ENCODE results near the gene ELMOD3.
"Not testable (repeated sequence)": the region's sequence is repeated elsewhere in the genome, so short reads cannot be mapped to it uniquely, and the experiment has no call there.

ELMOD3 gene

GRCh38 chr2:85354286-85355072 lies at the start of gene ELMOD3, which contains the start of gene RETSAT:
ELMOD3 (plus strand) TSS chr2:85354769; CDS start chr2:85357199, 2,430 bp downstream.
RETSAT (minus strand) TSS chr2:85354528; CDS start chr2:85354507, 21 bp downstream.
- peak; percentile 94 for DNase-seq (ENCODE audit: low read depth)

DNA sequence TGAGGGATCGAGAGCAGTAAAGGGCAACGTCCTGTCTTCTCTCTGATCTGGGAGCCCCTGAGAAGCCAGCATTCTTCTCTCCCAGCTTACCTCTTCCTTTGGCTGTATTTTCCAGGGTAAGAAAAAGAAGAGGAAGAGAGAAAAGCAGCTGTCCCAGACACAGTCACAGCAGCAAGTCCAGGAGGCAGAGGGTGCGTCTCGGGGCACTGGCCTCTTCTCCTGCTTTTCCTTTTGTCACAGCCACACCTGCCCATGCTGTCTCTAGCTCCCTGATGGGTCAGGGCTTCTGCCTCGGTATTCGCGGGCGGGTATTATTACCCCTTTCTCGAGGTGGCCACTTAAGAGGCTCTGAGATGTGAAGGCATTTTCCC lies 47.1 kb upstream of the ELMOD3 start:
- DNase-seq (ENCODE audit: low read depth): no peak

- DNase-seq (ENCODE audit: low read depth): no peak
Measured at GRCh38 chr2:85308201-85308600, 46.4 kb upstream of the ELMOD3 start.

- no peak for DNase-seq (ENCODE audit: low read depth)
Measured at GRCh38 chr2:85308896-85309555, 45.5 kb upstream of the ELMOD3 start.

DNA sequence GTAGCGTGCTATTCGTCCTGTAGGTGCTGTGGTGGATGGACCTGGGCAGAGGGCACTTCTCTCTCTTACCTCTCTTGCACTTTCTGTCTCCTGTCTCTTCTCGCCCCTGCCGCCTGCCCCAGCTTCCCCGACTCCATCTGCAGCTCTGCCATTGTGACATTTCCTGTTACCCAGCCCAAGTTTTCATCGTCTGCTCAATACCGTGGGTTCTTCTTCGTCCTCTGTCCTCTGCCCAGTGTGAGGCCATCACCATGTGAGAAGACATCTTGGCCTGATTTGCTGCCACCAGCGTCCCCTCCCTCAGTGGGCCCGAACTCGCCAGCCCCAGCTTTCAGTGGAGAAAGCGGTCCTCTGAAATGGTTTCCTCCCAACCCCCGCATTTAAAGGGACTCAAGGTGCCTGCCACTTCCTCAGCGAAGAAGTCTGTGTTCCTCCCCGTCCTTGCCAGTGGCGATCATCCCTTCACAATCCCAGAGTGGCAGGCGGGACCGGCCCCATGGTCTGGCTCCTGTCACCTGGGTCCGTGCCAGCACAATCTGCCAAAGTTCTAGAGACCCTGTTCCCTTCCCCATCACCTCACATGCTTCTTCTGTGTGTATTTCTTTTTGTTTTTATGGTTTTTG lies 44.8 kb upstream of the ELMOD3 start:
- no peak for DNase-seq (ENCODE audit: low read depth)

GRCh38 chr2:85310330-85310729 lies 44.2 kb upstream of the ELMOD3 start:
- DNase-seq (ENCODE audit: low read depth): no peak

GRCh38 chr2:85312404-85312803 lies 42.2 kb upstream of the ELMOD3 start:
- DNase-seq (ENCODE audit: low read depth): no peak

- no peak for DNase-seq (ENCODE audit: low read depth)
Measured at GRCh38 chr2:85314884-85315242, 39.7 kb upstream of the ELMOD3 start.

GRCh38 chr2:85315921-85316320 lies 38.6 kb upstream of the ELMOD3 start:
- DNase-seq (ENCODE audit: low read depth): not testable (repeated sequence)

DNA sequence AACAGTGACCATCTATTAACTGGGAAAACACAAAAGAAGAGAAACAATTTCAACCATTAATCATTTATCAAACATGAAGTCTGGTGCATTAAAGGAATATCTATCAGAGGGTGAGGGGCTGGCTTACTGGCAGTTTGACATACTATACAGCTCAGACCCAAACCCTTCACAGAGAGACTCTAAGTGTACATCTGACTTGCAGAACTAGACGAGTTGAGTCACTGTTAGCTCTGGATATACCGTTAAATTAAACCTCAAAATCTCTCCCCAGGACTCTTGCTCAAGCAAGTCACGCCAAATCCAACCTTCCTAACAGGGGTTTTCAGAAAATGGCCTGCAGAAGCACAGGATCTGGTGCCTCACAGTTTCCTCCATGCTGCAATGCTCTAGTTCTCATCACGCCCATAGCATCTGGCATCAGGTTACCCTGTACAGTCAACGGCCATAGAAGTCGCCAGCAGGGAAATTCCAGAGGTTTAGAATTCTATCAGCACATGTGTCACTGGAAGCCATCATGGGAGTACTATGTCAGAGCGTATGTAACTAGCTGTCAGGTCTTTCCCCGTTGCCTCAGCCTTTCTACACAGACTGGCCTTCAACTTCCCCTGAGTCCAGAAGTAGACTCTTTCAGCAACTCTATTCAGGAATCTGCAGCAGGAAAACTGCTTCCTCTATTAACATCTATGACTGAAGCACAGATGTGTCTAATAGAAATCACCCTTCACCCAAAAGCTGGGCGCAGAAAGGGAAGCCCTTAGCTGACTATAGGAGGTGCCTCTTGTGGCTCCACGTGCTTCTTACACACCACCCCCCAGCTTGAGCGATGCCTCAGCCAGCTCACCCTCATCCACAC lies 36.1 kb upstream of the ELMOD3 start:
- no peak for DNase-seq (ENCODE audit: low read depth)

GRCh38 chr2:85319796-85320195 lies 34.8 kb upstream of the ELMOD3 start:
- DNase-seq (ENCODE audit: low read depth): no peak

GRCh38 chr2:85323351-85323987 lies 31.1 kb upstream of the ELMOD3 start:
- DNase-seq (ENCODE audit: low read depth): no peak

GRCh38 chr2:85323988-85324367 lies 30.6 kb upstream of the ELMOD3 start:
- DNase-seq (ENCODE audit: low read depth): not testable (repeated sequence)

GRCh38 chr2:85324639-85325465 lies 29.7 kb upstream of the ELMOD3 start:
- DNase-seq (ENCODE audit: low read depth): no peak

DNA sequence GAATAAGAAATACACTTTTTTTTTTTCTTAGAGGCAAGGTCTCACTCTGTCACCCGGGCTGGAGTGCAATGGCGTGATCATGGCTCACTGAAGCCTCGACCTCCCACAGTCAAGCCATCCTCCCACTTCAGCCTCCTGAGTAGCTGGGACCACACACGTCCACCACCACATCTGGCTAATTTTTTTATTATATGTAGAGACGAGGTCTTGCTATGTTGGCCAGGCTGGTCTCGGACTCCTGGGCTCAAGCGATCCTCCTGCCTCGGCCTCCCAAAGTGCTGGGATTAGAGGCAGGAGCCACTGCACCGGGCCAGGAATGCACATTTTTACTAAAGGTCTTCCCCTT lies 29.1 kb upstream of the ELMOD3 start:
- no peak for DNase-seq (ENCODE audit: low read depth)

DNA sequence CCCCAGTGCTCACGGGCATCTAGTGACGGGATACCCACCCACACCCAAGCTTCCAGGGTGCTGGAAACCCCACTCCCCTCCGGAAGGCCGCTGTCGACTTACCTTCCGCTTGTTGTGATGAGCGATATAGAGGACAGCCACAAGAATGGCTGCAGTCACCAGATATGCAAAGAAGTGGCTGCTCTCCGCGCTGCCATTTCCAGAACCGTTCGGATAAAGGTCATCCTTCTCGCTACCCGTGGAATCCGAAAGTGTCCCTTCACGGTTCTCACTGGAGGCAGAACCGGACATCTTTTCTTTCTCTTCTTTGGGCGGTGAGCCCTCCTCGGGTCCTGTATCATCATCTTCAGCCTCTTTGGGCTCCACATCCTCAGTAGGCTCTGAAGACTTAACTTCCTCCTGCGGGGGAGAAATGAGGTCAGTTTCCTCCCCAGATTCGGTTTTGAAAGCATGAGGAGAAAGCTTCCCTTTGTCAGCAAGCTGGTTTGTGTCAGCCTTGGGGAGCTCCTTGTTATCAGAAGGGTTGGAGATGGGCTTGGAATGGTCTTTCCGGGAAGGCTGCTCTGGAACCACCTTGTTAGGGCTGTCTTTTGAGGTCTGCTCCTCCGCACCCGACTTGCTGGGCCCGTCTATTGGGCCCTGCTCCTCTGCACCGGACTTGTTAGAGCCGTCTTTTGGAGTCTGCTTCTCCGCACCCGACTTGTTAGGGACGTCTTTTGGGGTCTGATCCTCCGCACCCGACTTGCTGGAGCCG lies 28.0 kb upstream of the ELMOD3 start:
- DNase-seq (ENCODE audit: low read depth): no peak

- peak; percentile 18 for DNase-seq (ENCODE audit: low read depth)
Measured at GRCh38 chr2:85327160-85327821, 27.3 kb upstream of the ELMOD3 start.

DNA sequence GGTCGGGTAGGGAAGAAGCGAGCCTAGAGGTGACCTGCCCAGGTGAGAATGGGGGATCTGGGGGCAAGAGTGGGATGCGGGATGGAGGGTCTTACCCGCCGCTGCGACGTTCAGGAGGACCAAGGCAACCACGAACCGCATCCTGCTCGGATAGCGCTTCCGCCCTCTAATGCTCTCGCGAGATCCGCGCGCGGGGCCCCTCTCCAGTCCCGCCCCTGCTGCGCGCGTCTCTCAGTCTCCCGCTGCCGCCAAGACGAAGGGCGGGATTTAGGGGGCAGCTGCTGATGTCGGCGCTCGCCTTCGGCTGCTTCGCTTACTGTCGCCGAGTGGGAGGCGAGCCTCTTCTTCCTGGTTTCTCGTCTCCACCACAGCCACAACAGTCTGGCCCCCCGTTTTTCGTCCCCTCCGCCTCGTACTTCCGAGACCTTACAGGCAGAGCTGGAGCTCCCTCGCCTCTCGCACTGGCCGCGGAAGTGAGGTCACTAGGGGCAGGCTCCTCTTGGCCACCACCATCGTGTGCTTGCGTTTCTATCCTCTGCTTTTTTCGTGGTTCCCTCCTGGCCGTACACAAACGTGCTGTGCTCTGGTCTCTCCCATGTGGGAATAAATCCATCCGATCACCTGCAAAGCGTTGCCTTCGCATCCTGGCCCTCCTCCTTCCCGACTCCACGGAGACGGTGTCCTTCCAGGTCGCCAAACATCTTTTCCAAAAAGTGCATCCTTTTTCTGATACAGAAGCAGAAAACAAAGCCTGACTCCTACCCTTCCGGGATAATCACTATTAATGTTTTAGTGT lies 26.5 kb upstream of the ELMOD3 start, which contains the start of gene TGOLN2:
Gene TGOLN2, minus strand, starts transcription at position 168 of the 796 bp plus-strand sequence. Its CDS starts 27 bp downstream, at position 141.
- peak; percentile 93 for DNase-seq (ENCODE audit: low read depth)
